SK-MEL-5 (cell line): ENCODE measurements around the gene ZNF528. TPM values are rescaled to one million over a fixed set of nuclear protein-coding genes. Genes with fewer than 3 reads are reported as not detected.

Experiments
- small RNA-seq, 2 experiments: library from RNA; depleted of rRNA; stranded (forward); fragments of <200 nt; gene quantifications; one replicate each; pipeline ENCODE3, GENCODE V24; 2014
- total RNA-seq: library from RNA; depleted of rRNA; stranded (reverse); fragments of >200 nt; shearing (Covaris generic); gene quantifications from 2 replicates; pipeline ENCODE4 v1.2.3, GENCODE V29; 2014; rRNA removed

The ZNF528 gene
- total RNA-seq, 1 experiment from 2014 or later = 10.4 TPM

Small RNA genes within 50 kb of the gene (small RNA-seq; reads per million reads assigned to genes)
- 0 reads per million in 2 experiments for gene AC010332.1

Other genes with a start within 250 kb of the ZNF528 start
- gene ZNF836, start 226.2 kb upstream of the ZNF528 start, total RNA-seq = 2.2 and 4.6 TPM in 2 replicates
- gene PPP2R1A, start 207.8 kb upstream of the ZNF528 start, total RNA-seq = 110 and 134 TPM in 2 replicates
- gene ZNF766, start 128.3 kb upstream of the ZNF528 start, total RNA-seq = 13.3 and 27.5 TPM in 2 replicates
- gene ZNF480, start 100.7 kb upstream of the ZNF528 start, total RNA-seq = 17.1 and 17.7 TPM in 2 replicates
- gene ZNF610, start 61.6 kb upstream of the ZNF528 start, total RNA-seq = 2.2 and 3.2 TPM in 2 replicates
- 18.6 and 19.2 TPM in 2 replicates for gene ZNF880, start 27.9 kb upstream of the ZNF528 start, total RNA-seq
- gene ZNF534, start 31.3 kb downstream of the ZNF528 start, total RNA-seq = not detected in 2 replicates
- gene ZNF578, start 55.7 kb downstream of the ZNF528 start, total RNA-seq = 0.43 and 0.95 TPM in 2 replicates
- 8.9 and 14.2 TPM in 2 replicates for gene ZNF808, start 129.8 kb downstream of the ZNF528 start, total RNA-seq
- gene ZNF701, start 172.4 kb downstream of the ZNF528 start, total RNA-seq = 13.2 and 13.3 TPM in 2 replicates
- gene ZNF83, start 240.5 kb downstream of the ZNF528 start, total RNA-seq = 11.3 and 14.1 TPM in 2 replicates